Choroid plexus epithelial cell (primary cell): ENCODE measurements around the gene YTHDF1.

Source experiments
- DNase-seq: peaks from one replicate; pipeline ENCODE4 v3.0.0-alpha.2; 2010; ENCODE audit warnings: low read depth
- H3K4me3 ChIP-seq: 2 replicates; pipeline ENCODE4 v1.5.1; 2011; ENCODE audit warnings: low read depth, mild to moderate bottlenecking, control low read depth, low read length, moderate library complexity
- CTCF ChIP-seq: conservative IDR thresholded peaks from 2 replicates; pipeline ENCODE4 v1.5.1; 2011; ENCODE audit warnings: low read depth, mild to moderate bottlenecking, control low read depth, inconsistent platforms, low read length, moderate library complexity

Gene YTHDF1

GRCh38 chr20:63150911-63151531 is 64.9 kb downstream of the YTHDF1 start:
- H3K4me3 ChIP-seq: no peak overlapping the region
- no peak for DNase-seq
- TF ChIP-seq CTCF: no peak

GRCh38 chr20:63150391-63150898 is 65.5 kb downstream of the YTHDF1 start:
- no peak for TF ChIP-seq CTCF
- no peak for DNase-seq
- H3K4me3 ChIP-seq: no peak overlapping the region

- DNase-seq: no peak
- no peak for TF ChIP-seq CTCF
- H3K4me3 ChIP-seq: no peak overlapping the region
These were observed 66.3 kb downstream of the YTHDF1 start for GRCh38 chr20:63149531-63150192.

GRCh38 chr20:63148696-63149095 is 67.2 kb downstream of the YTHDF1 start:
- no peak for TF ChIP-seq CTCF
- H3K4me3 ChIP-seq: no peak overlapping the region
- DNase-seq: no peak

- TF ChIP-seq CTCF: no peak
- DNase-seq: peak; percentile 3
- H3K4me3 ChIP-seq: no peak overlapping the region
These were observed 68.4 kb downstream of the YTHDF1 start for GRCh38 chr20:63147532-63147931.
